GM12878 (cell line): ENCODE measurements around the gene FGGY. TPM values are rescaled to one million over a fixed set of nuclear protein-coding genes. Genes with fewer than 3 reads are reported as not detected.

Experiments
- ATAC-seq: fragments of 200-7000 bp; cut with Tn5 transposase; 3 replicates; pipeline ENCODE4 v1.9.1; 2020; ENCODE audit warnings: mild to moderate bottlenecking, moderate library complexity
- BruUV-seq: library from RNA; stranded (reverse); fragments of 400-500 nt; replicated peaks from 2 replicates; lab custom pipeline; 2021; lab: Mats Ljungman, UMichigan
- CTCF ChIA-PET: fragments of 300-600 bp; sonication (Branson Sonifier 250); formaldehyde crosslinking; extraction: SDS; loops from one replicate; lab custom pipeline; 2021; ENCODE audit warnings: inconsistent platforms; lab: Yijun Ruan, JAX
- POLR2A ChIA-PET: fragments of 350-600 bp; formaldehyde crosslinking; extraction: SDS; loops from one replicate; lab custom pipeline; 2021; ENCODE audit warnings: inconsistent platforms; lab: Charles Lee
- RAD21 ChIA-PET: fragments of 300-600 bp; sonication (Branson Sonifier 250); formaldehyde crosslinking; loops from one replicate; lab custom pipeline; 2023; ENCODE audit warnings: antibody characterized with exemption; ENCODE audit not compliant: unreplicated experiment; lab: Charles Lee
- SMC1A ChIA-PET: fragments of 300-600 bp; sonication (Branson Sonifier 250); formaldehyde crosslinking; loops from one replicate; lab custom pipeline; 2023; ENCODE audit not compliant: unreplicated experiment, uncharacterized antibody; lab: Charles Lee
- DNase-seq: peaks from one replicate; pipeline ENCODE4 v3.0.0-alpha.2; 2011; ENCODE audit warnings: low read depth, low spot score
- FAIRE-seq: peaks from 3 replicates; lab custom pipeline; 2011; peaks lifted over from hg19 to GRCh38; lab: Jason Lieb, UNC
- H2AFZ ChIP-seq: 2 replicates; pipeline ENCODE4 v1.6.0; 2011; ENCODE audit warnings: low read depth, low read length, control low read depth; ENCODE audit not compliant: control insufficient read depth
- H3K27ac ChIP-seq: 2 replicates; pipeline ENCODE4 v1.5.1; 2011; ENCODE audit warnings: control low read depth; ENCODE audit not compliant: control insufficient read depth, insufficient read depth
- H3K27me3 ChIP-seq, 2 experiments: replicated peaks in 1 of 2; 2 replicates each; pipeline versions ENCODE4 v1.6.0 to v1.6.1; 2011; ENCODE audit warnings: low read length in 1 of 2; ENCODE audit not compliant: control insufficient read depth in 2 of 2, insufficient read depth in 2 of 2
- H3K36me3 ChIP-seq, 2 experiments: 2 replicates each; pipeline ENCODE4 v1.5.1; 2011; ENCODE audit warnings: low read length in 1 of 2; ENCODE audit not compliant: control insufficient read depth in 2 of 2, insufficient read depth in 2 of 2
- H3K4me1 ChIP-seq: 2 replicates; pipeline ENCODE4 v1.6.1; 2011; ENCODE audit warnings: mild to moderate bottlenecking, low read length, moderate library complexity, mixed read lengths; ENCODE audit not compliant: control insufficient read depth, insufficient read depth
- H3K4me2 ChIP-seq: 2 replicates; pipeline ENCODE4 v1.6.0; 2011; ENCODE audit warnings: control low read depth; ENCODE audit not compliant: control insufficient read depth, insufficient read depth
- H3K4me3 ChIP-seq: fragments of 200-600 bp; sonication (generic); 2 replicates; pipeline ENCODE4 v1.5.1; 2016
- H3K79me2 ChIP-seq: 2 replicates; pipeline ENCODE4 v1.6.0; 2011; ENCODE audit warnings: low read length; ENCODE audit not compliant: control insufficient read depth, insufficient read depth
- H3K9ac ChIP-seq: 2 replicates; pipeline ENCODE4 v1.8.0; 2011; ENCODE audit warnings: low read length, control low read depth, mixed read lengths; ENCODE audit not compliant: control insufficient read depth, insufficient read depth
- H3K9me3 ChIP-seq: replicated peaks from 3 replicates; pipeline ENCODE4 v1.5.1; 2011; ENCODE audit warnings: mild to moderate bottlenecking, low read length; ENCODE audit not compliant: control insufficient read depth, insufficient read depth
- H4K20me1 ChIP-seq: 2 replicates; pipeline ENCODE4 v1.6.0; 2011; ENCODE audit not compliant: control insufficient read depth, insufficient read depth
- CBX3 ChIP-seq: fragments of 200-600 bp; sonication (generic); IDR thresholded peaks from 2 replicates; pipeline ENCODE4 v1.6.1; 2016; ENCODE audit warnings: low read depth, borderline replicate concordance
- CEBPZ ChIP-seq: fragments of 150-350 bp; IDR thresholded peaks from 2 replicates; pipeline ENCODE4 v1.6.1; 2016; ENCODE audit warnings: low read depth, low read length
- MYC ChIP-seq: IDR thresholded peaks from 2 replicates; pipeline ENCODE4 v1.6.1; 2011; ENCODE audit warnings: mild to moderate bottlenecking, low read length, moderate library complexity, inconsistent platforms; ENCODE audit not compliant: insufficient read depth, insufficient replicate concordance, insufficient read length, severe bottlenecking
- ZNF592 ChIP-seq: fragments of 450-650 bp; IDR thresholded peaks from 2 replicates; pipeline ENCODE4 v1.6.1; 2017; ENCODE audit warnings: mild to moderate bottlenecking, moderate library complexity
- in situ Hi-C: fragments of 300-500 bp; cut with MboI; formaldehyde crosslinking; loops from 9 replicates; pipeline ENCODE4 v1.14.3; 2018; ENCODE audit warnings: mixed read lengths
- intact Hi-C: fragments of 100-400 bp; cut with micrococcal nuclease; formaldehyde crosslinking; loops from one replicate; pipeline ENCODE4 v1.14.2; 2022; ENCODE audit not compliant: unreplicated experiment
- polyA plus RNA-seq, 11 experiments: library from polyadenylated mRNA; depleted of rRNA in 4 of 11; unstranded in 6 of 11; stranded (reverse) in 5 of 11; fragments of >200 nt; fragmentation: Nextera tagmentation in 4 of 11; fragmentation: Illumina TruSeq in 1 of 11; extraction: Ambion mirVana in 4 of 11; extraction: Trizol in 1 of 11; gene quantifications; 1 replicate in 1 of 11; 2 replicates in 10 of 11; pipeline versions ENCODE4 v1.2.1 to v1.2.3, GENCODE V29; 2011 to 2016; ENCODE audit warnings: inconsistent platforms in 2 of 11, missing spikeins in 2 of 11, low read depth in 1 of 11
- total RNA-seq, 4 experiments: library from RNA; depleted of rRNA in 3 of 4; stranded (reverse); fragments of >200 nt in 3 of 4; fragmentation: Illumina TruSeq in 1 of 4; extraction: Trizol in 1 of 4; gene quantifications; 2 replicates each; pipeline versions ENCODE4 v1.2.1 to v1.2.3, GENCODE V29; 2013 to 2021

Gene FGGY
- total and polyA plus RNA-seq, 10 of the 15 experiments (the other 5 are each of a cell fraction or from before 2014, with no cell fraction given), result 6.2 to 11.9 (median 7.5) TPM

- in situ Hi-C loops (no loop called here), intact Hi-C loops (no loop called here)
- Histone ChIP-seq H3K79me2 (no peaks in the 10 kb centered on the region), H4K20me1 (no peaks in the 10 kb centered on the region), H3K9ac (no peak overlapping the region), H3K4me1 (peaks cover 10% of the 10 kb centered on the region), H3K4me2 (no peak overlapping the region), H3K27ac (no peak overlapping the region), H2AFZ (no peak overlapping the region), H3K4me3 (no peak overlapping the region), H3K36me3 (no peaks in the 10 kb centered on the region), H3K9me3 (no peaks in the 10 kb centered on the region), H3K27me3 (no peaks in the 10 kb centered on the region)
- RAD21 ChIA-PET, result interaction anchor here (1.0 kb wide), 1 partner anchor 34 kb away, joined by 3 read pairs; no protein-coding TSS in a partner anchor
- DNase-seq (no peak), ATAC-seq (no peak), FAIRE-seq (no peak)
- no peak for TF ChIP-seq MYC
- TF ChIP-seq CEBPZ, result no peak
- TF ChIP-seq CBX3, result no peak
- TF ChIP-seq ZNF592, result no peak
- SMC1A ChIA-PET, result interaction anchor here (0.9 kb wide), 1 partner anchor 34 kb away, joined by 3 read pairs; no protein-coding TSS in a partner anchor
- BruUV-seq, result no TSS peak
- POLR2A ChIA-PET, result no interaction called here
- CTCF ChIA-PET, result interaction anchor here (1.3 kb wide), 1 partner anchor 307 kb away, joined by 3 read pairs; no protein-coding TSS in a partner anchor
Measured at GRCh38 chr1:59389847-59390246, 93.0 kb downstream of the FGGY start.
